B cell (primary cell): ENCODE results near the gene ARPC4. TPM values are rescaled to one million over a fixed set of nuclear protein-coding genes. Genes with fewer than 3 reads are reported as not detected.

Experiments used
- ATAC-seq: fragments of 200-7000 bp; cut with Tn5 transposase; one replicate; pipeline ENCODE4 v1.10.0; 2021; ENCODE audit warnings: low read depth, mild to moderate bottlenecking, moderate number of reproducible peaks, moderate library complexity
- CTCF ChIA-PET: fragments of 350-600 bp; sonication (Branson Sonifier 250); formaldehyde crosslinking; loops from one replicate; lab custom pipeline; 2021; ENCODE audit warnings: antibody characterized with exemption, inconsistent platforms; lab: Charles Lee
- POLR2A ChIA-PET: fragments of 350-600 bp; sonication (Branson Sonifier 250); formaldehyde crosslinking; loops from one replicate; lab custom pipeline; 2021; ENCODE audit warnings: antibody characterized with exemption; lab: Charles Lee
- DNase-seq: peaks from one replicate; pipeline ENCODE4 v3.0.0; 2013
- H2AFZ ChIP-seq: 2 replicates; pipeline ENCODE4 v1.6.1; 2012; ENCODE audit warnings: mild to moderate bottlenecking, low read depth, low read length; ENCODE audit not compliant: insufficient read depth, poor library complexity, severe bottlenecking
- H3K27ac ChIP-seq, 2 donors: 1 replicate in 1 of 2; 2 replicates in 1 of 2; pipeline ENCODE4 v1.5.1; 2012 to 2013; ENCODE audit warnings: low read length in 2 of 2, mild to moderate bottlenecking in 2 of 2, moderate library complexity in 1 of 2
- H3K27me3 ChIP-seq, 4 experiments: fragments of 200-600 bp in 1 of 4; sonication (generic) in 1 of 4; replicated peaks in 1 of 4; 1 replicate in 2 of 4; 2 replicates in 2 of 4; pipeline versions ENCODE4 v1.6.1 to v1.7.0; 2013 to 2016; ENCODE audit warnings: low read length in 3 of 4, mild to moderate bottlenecking in 2 of 4, mixed read lengths in 1 of 4, moderate library complexity in 1 of 4; ENCODE audit not compliant: insufficient read depth in 4 of 4, control insufficient read depth in 3 of 4; ENCODE audit errors: control extremely low read depth in 1 of 4
- H3K36me3 ChIP-seq, 2 experiments: replicated peaks in 1 of 2; 1 replicate in 1 of 2; 2 replicates in 1 of 2; pipeline versions ENCODE4 v1.6.1 to v1.7.1; 2013; ENCODE audit warnings: low read length in 1 of 2; ENCODE audit not compliant: insufficient read depth in 2 of 2, control insufficient read depth in 1 of 2; ENCODE audit errors: control extremely low read depth in 1 of 2, extremely low read depth in 1 of 2
- H3K4me1 ChIP-seq, 2 donors: fragments of 200-600 bp in 1 of 2; sonication (generic) in 1 of 2; 1 replicate in 1 of 2; 2 replicates in 1 of 2; pipeline versions ENCODE4 v1.5.1 to v1.6.1; 2013 to 2017; ENCODE audit warnings: low read length in 2 of 2; ENCODE audit not compliant: control insufficient read depth in 2 of 2, insufficient read depth in 2 of 2
- H3K4me2 ChIP-seq: replicated peaks from 2 replicates; pipeline ENCODE3; 2012; ENCODE audit warnings: mild to moderate bottlenecking, low read depth, low read length; ENCODE audit not compliant: poor library complexity, severe bottlenecking
- H3K4me3 ChIP-seq, 5 experiments: fragments of 200-600 bp in 1 of 5; sonication (generic) in 1 of 5; 1 replicate in 3 of 5; 2 replicates in 2 of 5; pipeline versions ENCODE4 v1.5.1 to v1.7.0; 2011 to 2016; ENCODE audit warnings: low read length in 4 of 5, mild to moderate bottlenecking in 4 of 5, low read depth in 2 of 5, control low read depth in 1 of 5, moderate library complexity in 1 of 5; ENCODE audit not compliant: insufficient read depth in 1 of 5; ENCODE audit errors: control extremely low read depth in 1 of 5, extremely low read depth in 1 of 5
- H3K79me2 ChIP-seq: fragments of 200-600 bp; sonication (generic); one replicate; pipeline ENCODE4 v1.6.0; 2016; ENCODE audit warnings: low read length; ENCODE audit not compliant: control insufficient read depth, insufficient read depth
- H3K9ac ChIP-seq: fragments of 200-600 bp; sonication (generic); 2 replicates; pipeline ENCODE4 v1.6.1; 2017; ENCODE audit warnings: mild to moderate bottlenecking, low read length, moderate library complexity
- H3K9me3 ChIP-seq, 3 donors: one replicate each; pipeline versions ENCODE4 v1.6.1 to v1.7.1; 2013; ENCODE audit warnings: low read length in 2 of 3; ENCODE audit not compliant: control insufficient read depth in 2 of 3, insufficient read depth in 1 of 3; ENCODE audit errors: control extremely low read depth in 1 of 3
- H4K20me1 ChIP-seq: 2 replicates; pipeline ENCODE4 v1.6.0; 2012; ENCODE audit warnings: mild to moderate bottlenecking, low read length; ENCODE audit not compliant: insufficient read depth, control insufficient read depth, poor library complexity, severe bottlenecking
- H3K27ac Mint-ChIP-seq: one replicate; pipeline ENCODE4 v1.8.0; 2021; ENCODE audit warnings: mixed read lengths
- H3K27me3 Mint-ChIP-seq: one replicate; pipeline ENCODE4 v1.8.0; 2021; ENCODE audit warnings: mixed read lengths
- H3K4me1 Mint-ChIP-seq: one replicate; pipeline ENCODE4 v1.8.0; 2021; ENCODE audit warnings: mixed read lengths
- H3K4me3 Mint-ChIP-seq: one replicate; pipeline ENCODE4 v1.8.0; 2021; ENCODE audit warnings: mixed read lengths
- H3K9me3 Mint-ChIP-seq: one replicate; pipeline ENCODE4 v1.8.0; 2022; ENCODE audit warnings: mixed read lengths; ENCODE audit not compliant: insufficient read depth
- EZH2 ChIP-seq: IDR thresholded peaks from 2 replicates; pipeline ENCODE4 v1.6.1; 2012; ENCODE audit warnings: borderline replicate concordance, low read depth, mild to moderate bottlenecking, moderate library complexity, low read length; ENCODE audit not compliant: insufficient read depth, poor library complexity, severe bottlenecking
- WGBS: methylation state at CpG from one replicate; pipeline ENCODE4 v1.1.5; 2013; ENCODE audit warnings: missing lambda C conversion rate; ENCODE audit not compliant: insufficient coverage; 5-methylcytosine and 5-hydroxymethylcytosine counted together
- intact Hi-C: fragments of 100-400 bp; cut with micrococcal nuclease; formaldehyde crosslinking; loops from one replicate; pipeline ENCODE4 v1.10.0; 2022
- polyA plus RNA-seq: library from polyadenylated mRNA; depleted of rRNA; stranded (reverse); fragments of >200 nt; gene quantifications from 2 replicates; pipeline ENCODE4 v1.2.3, GENCODE V29; 2012
- total RNA-seq, 2 donors: library from RNA; stranded (reverse); fragments of 120-200 nt in 1 of 2; gene quantifications; 1 replicate in 1 of 2; 2 replicates in 1 of 2; pipeline versions ENCODE4 v1.2.3 to v1.2.4, GENCODE V29; 2013 to 2022
- TF ChIP-seq, protein P1 (sequence below): fragments of 200-600 bp; IDR thresholded peaks from one replicate; pipeline ENCODE4 v1.8.0; 2022; ENCODE audit warnings: antibody characterized with exemption, mild to moderate bottlenecking

Gene ARPC4
- total and polyA plus RNA-seq, 2 donors (not counting 1 experiment from before 2014, with no cell fraction given) = 110 to 174 TPM

DNA sequence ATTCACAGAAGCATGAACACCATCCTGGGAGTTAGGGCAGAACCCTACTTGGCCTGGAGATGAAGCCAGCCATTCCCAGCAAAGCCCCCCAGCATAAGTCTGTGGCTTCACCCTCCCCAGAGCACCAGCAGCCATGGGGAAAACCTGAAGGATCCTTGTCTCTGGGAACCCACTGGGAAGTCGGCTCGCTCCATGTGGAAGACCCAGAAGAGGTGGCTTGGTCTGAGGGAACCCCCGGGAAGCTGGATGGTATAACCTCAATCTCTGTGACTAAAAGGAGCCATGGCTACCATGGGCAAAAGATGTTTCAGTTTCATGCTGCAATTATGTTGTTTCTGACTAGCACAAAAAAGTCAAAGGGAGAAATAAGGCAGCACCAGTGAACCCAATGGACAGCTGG is 62.7 kb downstream of the ARPC4 start:
- no peak overlapping the region for H3K27ac ChIP-seq
- no peaks in the 10 kb centered on the region for H3K9me3 Mint-ChIP-seq
- H4K20me1 ChIP-seq = no peaks in the 10 kb centered on the region
- H3K36me3 ChIP-seq = no peaks in the 10 kb centered on the region
- no peaks in the 10 kb centered on the region for H3K4me1 Mint-ChIP-seq
- CTCF ChIA-PET = no interaction called here
- peaks cover 15% of the 10 kb centered on the region for H3K27me3 Mint-ChIP-seq
- H3K4me3 Mint-ChIP-seq = no peak overlapping the region
- H3K27ac Mint-ChIP-seq = no peak overlapping the region
- POLR2A ChIA-PET = no interaction called here
- ATAC-seq = no peak
- H3K4me2 ChIP-seq = no peak overlapping the region
- no peak overlapping the region for H3K4me3 ChIP-seq
- no peak for DNase-seq
- 100% methylated on average over 3 of the region's 3 CpGs for WGBS
- no peak for TF ChIP-seq EZH2
- TF ChIP-seq, protein P1, sequence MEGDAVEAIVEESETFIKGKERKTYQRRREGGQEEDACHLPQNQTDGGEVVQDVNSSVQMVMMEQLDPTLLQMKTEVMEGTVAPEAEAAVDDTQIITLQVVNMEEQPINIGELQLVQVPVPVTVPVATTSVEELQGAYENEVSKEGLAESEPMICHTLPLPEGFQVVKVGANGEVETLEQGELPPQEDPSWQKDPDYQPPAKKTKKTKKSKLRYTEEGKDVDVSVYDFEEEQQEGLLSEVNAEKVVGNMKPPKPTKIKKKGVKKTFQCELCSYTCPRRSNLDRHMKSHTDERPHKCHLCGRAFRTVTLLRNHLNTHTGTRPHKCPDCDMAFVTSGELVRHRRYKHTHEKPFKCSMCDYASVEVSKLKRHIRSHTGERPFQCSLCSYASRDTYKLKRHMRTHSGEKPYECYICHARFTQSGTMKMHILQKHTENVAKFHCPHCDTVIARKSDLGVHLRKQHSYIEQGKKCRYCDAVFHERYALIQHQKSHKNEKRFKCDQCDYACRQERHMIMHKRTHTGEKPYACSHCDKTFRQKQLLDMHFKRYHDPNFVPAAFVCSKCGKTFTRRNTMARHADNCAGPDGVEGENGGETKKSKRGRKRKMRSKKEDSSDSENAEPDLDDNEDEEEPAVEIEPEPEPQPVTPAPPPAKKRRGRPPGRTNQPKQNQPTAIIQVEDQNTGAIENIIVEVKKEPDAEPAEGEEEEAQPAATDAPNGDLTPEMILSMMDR = no peak
- H3K79me2 ChIP-seq = no peaks in the 10 kb centered on the region
- intact Hi-C loops = no loop called here
- H3K9me3 ChIP-seq = no peaks in the 10 kb centered on the region
- H3K4me1 ChIP-seq = no peaks in the 10 kb centered on the region
- no peak overlapping the region for H3K9ac ChIP-seq
- no peak overlapping the region for H2AFZ ChIP-seq
- H3K27me3 ChIP-seq = no peaks in the 10 kb centered on the region

Other genes starting within 250 kb of the ARPC4 start
- not detected in 2 replicates for gene LHFPL4, start 239.3 kb upstream of the ARPC4 start, total RNA-seq
- not detected in 2 replicates for gene LHFPL4, start 239.3 kb upstream of the ARPC4 start, polyA plus RNA-seq
- 98.2 and 105 TPM in 2 replicates for gene MTMR14, start 143.6 kb upstream of the ARPC4 start, total RNA-seq
- 76.0 and 82.3 TPM in 2 replicates for gene MTMR14, start 143.6 kb upstream of the ARPC4 start, polyA plus RNA-seq
- 0.37 and 1.2 TPM in 2 replicates for gene CPNE9, start 89.2 kb upstream of the ARPC4 start, total RNA-seq
- gene CPNE9, start 89.2 kb upstream of the ARPC4 start, polyA plus RNA-seq = 0.20 and 0.30 TPM in 2 replicates
- gene BRPF1, start 61.3 kb upstream of the ARPC4 start, total RNA-seq = 36.5 and 40.1 TPM in 2 replicates
- gene BRPF1, start 61.3 kb upstream of the ARPC4 start, polyA plus RNA-seq = 22.2 and 24.4 TPM in 2 replicates
- gene OGG1, start 43.1 kb upstream of the ARPC4 start, total RNA-seq = 81.6 and 90.8 TPM in 2 replicates
- 26.5 and 45.6 TPM in 2 replicates for gene OGG1, start 43.1 kb upstream of the ARPC4 start, polyA plus RNA-seq
- gene CAMK1, start 23.1 kb upstream of the ARPC4 start, total RNA-seq = 0.57 and 1.1 TPM in 2 replicates
- gene CAMK1, start 23.1 kb upstream of the ARPC4 start, polyA plus RNA-seq = 0.82 and 0.97 TPM in 2 replicates
- gene TADA3, start 609 bp upstream of the ARPC4 start, total RNA-seq = 43.4 and 45.6 TPM in 2 replicates
- 42.5 and 45.4 TPM in 2 replicates for gene TADA3, start 609 bp upstream of the ARPC4 start, polyA plus RNA-seq
- 84.5 and 84.6 TPM in 2 replicates for gene TTLL3, start 17.2 kb downstream of the ARPC4 start, total RNA-seq
- gene TTLL3, start 17.2 kb downstream of the ARPC4 start, polyA plus RNA-seq = 156 and 168 TPM in 2 replicates
- gene RPUSD3, start 50.9 kb downstream of the ARPC4 start, total RNA-seq = 60.7 and 62.1 TPM in 2 replicates
- gene RPUSD3, start 50.9 kb downstream of the ARPC4 start, polyA plus RNA-seq = 31.8 and 57.0 TPM in 2 replicates
- not detected in 2 replicates for gene CIDEC, start 87.2 kb downstream of the ARPC4 start, total RNA-seq
- not detected in 2 replicates for gene CIDEC, start 87.2 kb downstream of the ARPC4 start, polyA plus RNA-seq
- gene JAGN1, start 97.5 kb downstream of the ARPC4 start, total RNA-seq = 25.7 and 26.2 TPM in 2 replicates
- 20.3 and 20.4 TPM in 2 replicates for gene JAGN1, start 97.5 kb downstream of the ARPC4 start, polyA plus RNA-seq
- 0.34 TPM in 1 of 2 replicates, not detected in the other for gene IL17RE, start 109.8 kb downstream of the ARPC4 start, total RNA-seq
- gene IL17RE, start 109.8 kb downstream of the ARPC4 start, polyA plus RNA-seq = 0.37 and 0.48 TPM in 2 replicates
- 0.24 and 0.25 TPM in 2 replicates for gene IL17RC, start 124.0 kb downstream of the ARPC4 start, total RNA-seq
- 0.98 and 1.2 TPM in 2 replicates for gene IL17RC, start 124.0 kb downstream of the ARPC4 start, polyA plus RNA-seq
- 47.4 and 47.6 TPM in 2 replicates for gene CRELD1, start 140.8 kb downstream of the ARPC4 start, total RNA-seq
- gene CRELD1, start 140.8 kb downstream of the ARPC4 start, polyA plus RNA-seq = 46.0 and 46.8 TPM in 2 replicates
- 3.9 and 4.4 TPM in 2 replicates for gene PRRT3, start 159.3 kb downstream of the ARPC4 start, total RNA-seq
- 1.0 and 1.7 TPM in 2 replicates for gene PRRT3, start 159.3 kb downstream of the ARPC4 start, polyA plus RNA-seq
- gene EMC3, start 193.8 kb downstream of the ARPC4 start, total RNA-seq = 38.0 and 38.6 TPM in 2 replicates
- gene EMC3, start 193.8 kb downstream of the ARPC4 start, polyA plus RNA-seq = 38.7 and 64.8 TPM in 2 replicates
- 31.7 and 35.5 TPM in 2 replicates for gene FANCD2, start 233.4 kb downstream of the ARPC4 start, total RNA-seq
- gene FANCD2, start 233.4 kb downstream of the ARPC4 start, polyA plus RNA-seq = 65.8 and 98.5 TPM in 2 replicates